HCT116 (cell line): Measurements from ENCODE around the gene PF4V1.

Experiments
- ATF3 ChIP-seq: IDR thresholded peaks from 2 replicates; pipeline ENCODE4 v1.6.1; 2012
- CEBPB ChIP-seq: IDR thresholded peaks from 2 replicates; pipeline ENCODE4 v1.6.1; 2012; ENCODE audit warnings: low read depth
- CTCF ChIP-seq, 3 experiments: fragments of 200-600 bp in 1 of 3; sonication (generic) in 1 of 3; IDR thresholded peaks in 2 of 3; conservative IDR thresholded peaks in 1 of 3; 2 replicates each; pipeline ENCODE4 v1.5.1; 2012 to 2017; ENCODE audit warnings: low read depth in 2 of 3, low read length in 2 of 3, antibody characterized with exemption in 1 of 3, borderline replicate concordance in 1 of 3, control low read depth in 1 of 3, mild to moderate bottlenecking in 1 of 3, mixed read lengths in 1 of 3, mixed run types in 1 of 3, moderate library complexity in 1 of 3; ENCODE audit not compliant: insufficient read depth in 1 of 3
- EZH2 ChIP-seq: fragments of 200-600 bp; sonication (generic); IDR thresholded peaks from 2 replicates; pipeline ENCODE4 v1.6.1; 2017; ENCODE audit warnings: antibody characterized with exemption, mixed run types
- EZH2phosphoT487 ChIP-seq: fragments of 200-600 bp; IDR thresholded peaks from 2 replicates; pipeline ENCODE4 v1.6.1; 2018; ENCODE audit warnings: antibody characterized with exemption, borderline replicate concordance
- RAD21 ChIP-seq: IDR thresholded peaks from 2 replicates; pipeline ENCODE4 v1.6.1; 2012; ENCODE audit warnings: low read depth, mild to moderate bottlenecking
- ZBTB33 ChIP-seq: IDR thresholded peaks from 2 replicates; pipeline ENCODE4 v1.6.1; 2011; ENCODE audit warnings: mild to moderate bottlenecking, low read length, moderate library complexity; ENCODE audit not compliant: insufficient replicate concordance; ENCODE audit errors: extremely low read depth

- TF ChIP-seq CTCF (IDR thresholded peaks at IDR 0.05 in 2 of 3, conservative IDR thresholded peaks at IDR 0.05 in 1 of 3; ENCODE audit: borderline replicate concordance in 1 of 3, insufficient read depth in 1 of 3, low read depth in 2 of 3, low read length in 2 of 3) (no peak), EZH2 (no peak), EZH2phosphoT487 (no peak), ATF3 (no peak), RAD21 (no peak), CEBPB (no peak), ZBTB33 (no peak)
Observed at GRCh38 chr4:73891326-73891725, 38.2 kb downstream of the PF4V1 start.
